ENCODE data around the gene CDPF1.

GRCh38 chr22:46260038-46260437 is 9.9 kb upstream of the CDPF1 start:
- TF ChIP-seq CTCF (IDR thresholded peaks at IDR 0.05): no peak
- TF ChIP-seq POLR2A (IDR thresholded peaks at IDR 0.05): no peak
